B cell (primary cell): ENCODE results near the gene CHADL. TPM values are rescaled to one million over a fixed set of nuclear protein-coding genes. Genes with fewer than 3 reads are reported as not detected.

Source experiments
- ATAC-seq: fragments of 200-7000 bp; cut with Tn5 transposase; one replicate; pipeline ENCODE4 v1.10.0; 2021; ENCODE audit warnings: low read depth, mild to moderate bottlenecking, moderate number of reproducible peaks, moderate library complexity
- CTCF ChIA-PET: fragments of 350-600 bp; sonication (Branson Sonifier 250); formaldehyde crosslinking; loops from one replicate; lab custom pipeline; 2021; ENCODE audit warnings: antibody characterized with exemption, inconsistent platforms; lab: Charles Lee
- POLR2A ChIA-PET: fragments of 350-600 bp; sonication (Branson Sonifier 250); formaldehyde crosslinking; loops from one replicate; lab custom pipeline; 2021; ENCODE audit warnings: antibody characterized with exemption; lab: Charles Lee
- DNase-seq: peaks from one replicate; pipeline ENCODE4 v3.0.0; 2013
- H2AFZ ChIP-seq: 2 replicates; pipeline ENCODE4 v1.6.1; 2012; ENCODE audit warnings: mild to moderate bottlenecking, low read depth, low read length; ENCODE audit not compliant: insufficient read depth, poor library complexity, severe bottlenecking
- H3K27ac ChIP-seq, 2 donors: 1 replicate in 1 of 2; 2 replicates in 1 of 2; pipeline ENCODE4 v1.5.1; 2012 to 2013; ENCODE audit warnings: low read length in 2 of 2, mild to moderate bottlenecking in 2 of 2, moderate library complexity in 1 of 2
- H3K27me3 ChIP-seq, 4 experiments: fragments of 200-600 bp in 1 of 4; sonication (generic) in 1 of 4; replicated peaks in 1 of 4; 1 replicate in 2 of 4; 2 replicates in 2 of 4; pipeline versions ENCODE4 v1.6.1 to v1.7.0; 2013 to 2016; ENCODE audit warnings: low read length in 3 of 4, mild to moderate bottlenecking in 2 of 4, mixed read lengths in 1 of 4, moderate library complexity in 1 of 4; ENCODE audit not compliant: insufficient read depth in 4 of 4, control insufficient read depth in 3 of 4; ENCODE audit errors: control extremely low read depth in 1 of 4
- H3K36me3 ChIP-seq, 2 experiments: replicated peaks in 1 of 2; 1 replicate in 1 of 2; 2 replicates in 1 of 2; pipeline versions ENCODE4 v1.6.1 to v1.7.1; 2013; ENCODE audit warnings: low read length in 1 of 2; ENCODE audit not compliant: insufficient read depth in 2 of 2, control insufficient read depth in 1 of 2; ENCODE audit errors: control extremely low read depth in 1 of 2, extremely low read depth in 1 of 2
- H3K4me1 ChIP-seq, 2 donors: fragments of 200-600 bp in 1 of 2; sonication (generic) in 1 of 2; 1 replicate in 1 of 2; 2 replicates in 1 of 2; pipeline versions ENCODE4 v1.5.1 to v1.6.1; 2013 to 2017; ENCODE audit warnings: low read length in 2 of 2; ENCODE audit not compliant: control insufficient read depth in 2 of 2, insufficient read depth in 2 of 2
- H3K4me2 ChIP-seq: replicated peaks from 2 replicates; pipeline ENCODE3; 2012; ENCODE audit warnings: mild to moderate bottlenecking, low read depth, low read length; ENCODE audit not compliant: poor library complexity, severe bottlenecking
- H3K4me3 ChIP-seq, 5 experiments: fragments of 200-600 bp in 1 of 5; sonication (generic) in 1 of 5; 1 replicate in 3 of 5; 2 replicates in 2 of 5; pipeline versions ENCODE4 v1.5.1 to v1.7.0; 2011 to 2016; ENCODE audit warnings: low read length in 4 of 5, mild to moderate bottlenecking in 4 of 5, low read depth in 2 of 5, control low read depth in 1 of 5, moderate library complexity in 1 of 5; ENCODE audit not compliant: insufficient read depth in 1 of 5; ENCODE audit errors: control extremely low read depth in 1 of 5, extremely low read depth in 1 of 5
- H3K79me2 ChIP-seq: fragments of 200-600 bp; sonication (generic); one replicate; pipeline ENCODE4 v1.6.0; 2016; ENCODE audit warnings: low read length; ENCODE audit not compliant: control insufficient read depth, insufficient read depth
- H3K9ac ChIP-seq: fragments of 200-600 bp; sonication (generic); 2 replicates; pipeline ENCODE4 v1.6.1; 2017; ENCODE audit warnings: mild to moderate bottlenecking, low read length, moderate library complexity
- H3K9me3 ChIP-seq, 3 donors: one replicate each; pipeline versions ENCODE4 v1.6.1 to v1.7.1; 2013; ENCODE audit warnings: low read length in 2 of 3; ENCODE audit not compliant: control insufficient read depth in 2 of 3, insufficient read depth in 1 of 3; ENCODE audit errors: control extremely low read depth in 1 of 3
- H4K20me1 ChIP-seq: 2 replicates; pipeline ENCODE4 v1.6.0; 2012; ENCODE audit warnings: mild to moderate bottlenecking, low read length; ENCODE audit not compliant: insufficient read depth, control insufficient read depth, poor library complexity, severe bottlenecking
- H3K27ac Mint-ChIP-seq: one replicate; pipeline ENCODE4 v1.8.0; 2021; ENCODE audit warnings: mixed read lengths
- H3K27me3 Mint-ChIP-seq: one replicate; pipeline ENCODE4 v1.8.0; 2021; ENCODE audit warnings: mixed read lengths
- H3K4me1 Mint-ChIP-seq: one replicate; pipeline ENCODE4 v1.8.0; 2021; ENCODE audit warnings: mixed read lengths
- H3K4me3 Mint-ChIP-seq: one replicate; pipeline ENCODE4 v1.8.0; 2021; ENCODE audit warnings: mixed read lengths
- H3K9me3 Mint-ChIP-seq: one replicate; pipeline ENCODE4 v1.8.0; 2022; ENCODE audit warnings: mixed read lengths; ENCODE audit not compliant: insufficient read depth
- EZH2 ChIP-seq: IDR thresholded peaks from 2 replicates; pipeline ENCODE4 v1.6.1; 2012; ENCODE audit warnings: borderline replicate concordance, low read depth, mild to moderate bottlenecking, moderate library complexity, low read length; ENCODE audit not compliant: insufficient read depth, poor library complexity, severe bottlenecking
- WGBS: methylation state at CpG from one replicate; pipeline ENCODE4 v1.1.5; 2013; ENCODE audit warnings: missing lambda C conversion rate; ENCODE audit not compliant: insufficient coverage; 5-methylcytosine and 5-hydroxymethylcytosine counted together
- intact Hi-C: fragments of 100-400 bp; cut with micrococcal nuclease; formaldehyde crosslinking; loops from one replicate; pipeline ENCODE4 v1.10.0; 2022
- polyA plus RNA-seq: library from polyadenylated mRNA; depleted of rRNA; stranded (reverse); fragments of >200 nt; gene quantifications from 2 replicates; pipeline ENCODE4 v1.2.3, GENCODE V29; 2012
- total RNA-seq, 2 donors: library from RNA; stranded (reverse); fragments of 120-200 nt in 1 of 2; gene quantifications; 1 replicate in 1 of 2; 2 replicates in 1 of 2; pipeline versions ENCODE4 v1.2.3 to v1.2.4, GENCODE V29; 2013 to 2022
- TF ChIP-seq, protein P1 (sequence below): fragments of 200-600 bp; IDR thresholded peaks from one replicate; pipeline ENCODE4 v1.8.0; 2022; ENCODE audit warnings: antibody characterized with exemption, mild to moderate bottlenecking

Gene CHADL
- total and polyA plus RNA-seq, 2 donors (not counting 1 experiment from before 2014, with no cell fraction given), result 0.07 to 0.59 TPM

DNA sequence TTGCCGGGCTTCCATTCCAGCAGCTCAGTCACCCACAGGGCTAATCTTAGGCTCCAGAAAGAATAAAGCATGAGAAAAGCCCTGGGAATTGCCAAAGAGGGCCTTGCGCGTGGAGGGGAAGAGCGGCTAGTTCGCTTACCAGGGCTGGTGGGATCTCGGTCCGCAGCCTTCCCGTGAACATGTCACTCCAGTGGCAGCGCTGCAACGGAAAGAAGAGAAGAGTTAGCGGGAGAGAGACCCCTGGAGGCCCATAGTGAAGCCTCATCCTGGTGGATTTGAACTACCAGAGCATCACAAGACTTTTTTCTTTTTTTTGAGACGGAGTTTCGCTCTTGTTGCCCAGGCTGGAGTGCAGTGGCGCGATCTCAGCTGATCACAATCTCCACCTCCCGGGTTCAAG lies 27.2 kb upstream of the CHADL start:
- no peak overlapping the region for H3K4me3 ChIP-seq
- H3K79me2 ChIP-seq, result peaks cover 22% of the 10 kb centered on the region
- H3K27ac ChIP-seq, result no peak overlapping the region
- H3K9me3 ChIP-seq, result no peaks in the 10 kb centered on the region
- Mint-ChIP-seq H3K4me1 (no peaks in the 10 kb centered on the region), H3K9me3 (no peaks in the 10 kb centered on the region), H3K27ac (no peak overlapping the region), H3K4me3 (no peak overlapping the region), H3K27me3 (no peaks in the 10 kb centered on the region)
- DNase-seq (no peak), ATAC-seq (no peak)
- TF ChIP-seq EZH2, result no peak
- TF ChIP-seq, protein P1, sequence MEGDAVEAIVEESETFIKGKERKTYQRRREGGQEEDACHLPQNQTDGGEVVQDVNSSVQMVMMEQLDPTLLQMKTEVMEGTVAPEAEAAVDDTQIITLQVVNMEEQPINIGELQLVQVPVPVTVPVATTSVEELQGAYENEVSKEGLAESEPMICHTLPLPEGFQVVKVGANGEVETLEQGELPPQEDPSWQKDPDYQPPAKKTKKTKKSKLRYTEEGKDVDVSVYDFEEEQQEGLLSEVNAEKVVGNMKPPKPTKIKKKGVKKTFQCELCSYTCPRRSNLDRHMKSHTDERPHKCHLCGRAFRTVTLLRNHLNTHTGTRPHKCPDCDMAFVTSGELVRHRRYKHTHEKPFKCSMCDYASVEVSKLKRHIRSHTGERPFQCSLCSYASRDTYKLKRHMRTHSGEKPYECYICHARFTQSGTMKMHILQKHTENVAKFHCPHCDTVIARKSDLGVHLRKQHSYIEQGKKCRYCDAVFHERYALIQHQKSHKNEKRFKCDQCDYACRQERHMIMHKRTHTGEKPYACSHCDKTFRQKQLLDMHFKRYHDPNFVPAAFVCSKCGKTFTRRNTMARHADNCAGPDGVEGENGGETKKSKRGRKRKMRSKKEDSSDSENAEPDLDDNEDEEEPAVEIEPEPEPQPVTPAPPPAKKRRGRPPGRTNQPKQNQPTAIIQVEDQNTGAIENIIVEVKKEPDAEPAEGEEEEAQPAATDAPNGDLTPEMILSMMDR, result no peak
- 97% methylated on average over 15 of the region's 16 CpGs for WGBS
- peaks cover 14 to 65% of the 10 kb centered on the region in 2 experiments for H3K36me3 ChIP-seq
- H3K9ac ChIP-seq, result no peak overlapping the region
- POLR2A ChIA-PET, result no interaction called here
- CTCF ChIA-PET, result no interaction called here
- H4K20me1 ChIP-seq, result no peaks in the 10 kb centered on the region
- H3K4me1 ChIP-seq, result no peaks in the 10 kb centered on the region
- no peak overlapping the region for H3K4me2 ChIP-seq
- no peaks in the 10 kb centered on the region for H3K27me3 ChIP-seq
- intact Hi-C loops, result no loop called here
- no peak overlapping the region for H2AFZ ChIP-seq

DNA sequence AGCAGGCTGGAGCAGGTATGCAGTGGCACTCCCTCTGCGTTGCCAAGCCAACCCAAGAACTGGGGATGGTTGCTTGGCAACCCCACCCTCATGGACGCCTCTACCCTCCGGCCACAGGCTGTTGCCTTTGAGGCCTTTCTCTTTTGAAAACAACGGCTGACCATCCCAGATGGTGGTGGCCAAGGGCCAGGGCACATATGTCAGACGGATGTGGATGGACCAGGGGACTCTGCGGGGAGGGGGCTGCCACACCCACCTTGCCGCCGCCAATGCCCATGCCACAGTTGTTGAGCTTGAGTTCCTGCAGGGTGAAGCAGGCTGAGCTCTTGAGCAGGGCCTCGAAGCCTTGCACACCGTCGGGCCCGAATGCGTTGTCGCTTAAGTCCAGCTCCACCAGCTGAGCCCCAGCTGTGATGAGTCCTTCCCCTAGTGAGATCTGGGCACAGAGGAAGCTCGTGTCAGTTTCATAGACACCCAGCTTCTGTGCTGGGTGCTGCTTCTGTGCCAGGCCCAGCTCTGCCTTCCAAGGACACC lies 23.7 kb upstream of the CHADL start:
- H3K79me2 ChIP-seq, result peaks cover 5% of the 10 kb centered on the region
- H3K4me3 ChIP-seq, result no peak overlapping the region
- H3K4me1 ChIP-seq, result no peaks in the 10 kb centered on the region
- ATAC-seq (no peak), DNase-seq (no peak)
- H2AFZ ChIP-seq, result no peak overlapping the region
- peaks cover 6 to 74% of the 10 kb centered on the region in 2 experiments for H3K36me3 ChIP-seq
- 98% methylated on average over 15 of the region's 15 CpGs for WGBS
- POLR2A ChIA-PET, result interaction anchor here (0.6 to 0.8 kb wide), 2 partner anchors 10 to 315 kb away, joined by 3 read pairs; no protein-coding TSS in a partner anchor
- Mint-ChIP-seq H3K4me1 (no peaks in the 10 kb centered on the region), H3K4me3 (no peak overlapping the region), H3K27ac (no peak overlapping the region), H3K27me3 (no peaks in the 10 kb centered on the region), H3K9me3 (no peaks in the 10 kb centered on the region)
- no peaks in the 10 kb centered on the region for H3K27me3 ChIP-seq
- H3K4me2 ChIP-seq, result no peak overlapping the region
- no peak overlapping the region for H3K27ac ChIP-seq
- no peak overlapping the region for H3K9ac ChIP-seq
- H4K20me1 ChIP-seq, result no peaks in the 10 kb centered on the region
- CTCF ChIA-PET, result no interaction called here
- intact Hi-C loops, result no loop called here
- TF ChIP-seq, protein P1, result no peak
- TF ChIP-seq EZH2, result no peak
- no peaks in the 10 kb centered on the region for H3K9me3 ChIP-seq
